SU-DHL-6 (cell line): Measurements from ENCODE around the gene GET4.

ENCODE experiments used
- H2AFZ ChIP-seq: fragments of 200-600 bp; sonication (generic); 2 replicates; pipeline ENCODE4 v1.6.1; 2014; ENCODE audit warnings: low read depth, mild to moderate bottlenecking, moderate library complexity, mixed read lengths, antibody characterized with exemption, low read length; ENCODE audit not compliant: severe bottlenecking
- H3F3A ChIP-seq: fragments of 200-600 bp; shearing (Covaris generic); 2 replicates; pipeline ENCODE4 v1.6.0; 2016; ENCODE audit warnings: antibody characterized with exemption, mild to moderate bottlenecking; ENCODE audit not compliant: insufficient read depth
- H3K27ac ChIP-seq: fragments of 200-600 bp; sonication (generic); 2 replicates; pipeline ENCODE4 v1.5.1; 2016; ENCODE audit warnings: low read depth, mild to moderate bottlenecking, low read length, moderate library complexity, mixed read lengths
- H3K27me3 ChIP-seq: fragments of 200-600 bp; sonication (generic), shearing (Covaris generic); 2 replicates; pipeline ENCODE4 v1.6.0; 2014; ENCODE audit warnings: mild to moderate bottlenecking, low read length
- H3K36me3 ChIP-seq: fragments of 200-600 bp; sonication (generic); 2 replicates; pipeline ENCODE4 v1.6.1; 2014; ENCODE audit warnings: mild to moderate bottlenecking, low read length, mixed read lengths
- H3K4me2 ChIP-seq: fragments of 300-600, 200-600 bp; shearing (Covaris generic), sonication (generic); 2 replicates; pipeline ENCODE4 v1.6.0; 2014; ENCODE audit warnings: low read length, low read depth, mild to moderate bottlenecking; ENCODE audit not compliant: poor library complexity, severe bottlenecking
- H3K4me3 ChIP-seq: fragments of 200-600 bp; sonication (generic); 2 replicates; pipeline ENCODE4 v1.5.1; 2014; ENCODE audit warnings: antibody characterized with exemption, low read length, mild to moderate bottlenecking, mixed read lengths; ENCODE audit not compliant: insufficient read depth, poor library complexity, severe bottlenecking
- H3K79me2 ChIP-seq: fragments of 200-600 bp; sonication (generic); 2 replicates; pipeline ENCODE4 v1.6.1; 2014; ENCODE audit warnings: mild to moderate bottlenecking, low read length, moderate library complexity; ENCODE audit not compliant: insufficient read depth
- H3K9ac ChIP-seq: fragments of 200-600 bp; sonication (generic); 2 replicates; pipeline ENCODE4 v1.7.0; 2014; ENCODE audit warnings: mild to moderate bottlenecking, low read length
- H3K9me2 ChIP-seq: fragments of 200-600 bp; sonication (generic); replicated peaks from 2 replicates; pipeline ENCODE4 v1.6.1; 2014; ENCODE audit warnings: low read length; ENCODE audit not compliant: insufficient read depth
- H3K9me3 ChIP-seq: fragments of 200-600 bp; sonication (generic); 2 replicates; pipeline ENCODE4 v1.6.1; 2014; ENCODE audit warnings: low read length, mixed read lengths; ENCODE audit not compliant: insufficient read depth
- H4K20me1 ChIP-seq: fragments of 200-600 bp; sonication (generic); 2 replicates; pipeline ENCODE4 v1.6.1; 2014; ENCODE audit warnings: low read depth, mild to moderate bottlenecking, antibody characterized with exemption, low read length, moderate library complexity, mixed read lengths
- CTCF ChIP-seq: fragments of 200-600 bp; sonication (generic); IDR thresholded peaks from one replicate; pipeline ENCODE4 v1.5.1; 2017; ENCODE audit warnings: antibody characterized with exemption, mild to moderate bottlenecking, low read length, moderate library complexity; ENCODE audit not compliant: insufficient read depth, poor library complexity, severe bottlenecking
- EZH2phosphoT487 ChIP-seq: fragments of 200-600 bp; sonication (generic), shearing (Covaris generic); conservative IDR thresholded peaks from 2 replicates; pipeline ENCODE4 v1.6.1; 2018; ENCODE audit warnings: mild to moderate bottlenecking, antibody characterized with exemption, low read length, moderate library complexity, mixed read lengths

GET4 gene

GRCh38 chr7:927031-927671 lies 50.8 kb downstream of the GET4 start:
- TF ChIP-seq CTCF (no peak), EZH2phosphoT487 (no peak)
- no peak overlapping the region for H3K4me2 ChIP-seq

GRCh38 chr7:929311-929711 lies 53.0 kb downstream of the GET4 start:
- no peaks in the 10 kb centered on the region for H3K9me2 ChIP-seq
- no peaks in the 10 kb centered on the region for H3K79me2 ChIP-seq
- no peaks in the 10 kb centered on the region for H4K20me1 ChIP-seq
- H3K36me3 ChIP-seq: no peaks in the 10 kb centered on the region
- no peaks in the 10 kb centered on the region for H3K27me3 ChIP-seq
- no peak overlapping the region for H3K27ac ChIP-seq
- no peaks in the 10 kb centered on the region for H3K9me3 ChIP-seq
- no peak for TF ChIP-seq EZH2phosphoT487
- no peak for TF ChIP-seq CTCF
- no peak overlapping the region for H3K9ac ChIP-seq
- no peaks in the 10 kb centered on the region for H3F3A ChIP-seq
- no peak overlapping the region for H2AFZ ChIP-seq
- no peak overlapping the region for H3K4me2 ChIP-seq
- H3K4me3 ChIP-seq: no peak overlapping the region

More at GRCh38 chr7:927031-927671, 50.8 kb downstream of the GET4 start:
- H3K4me3 ChIP-seq: no peak overlapping the region
- H3K27ac ChIP-seq: no peak overlapping the region
- no peaks in the 10 kb centered on the region for H3F3A ChIP-seq
- H3K79me2 ChIP-seq: no peaks in the 10 kb centered on the region
- H3K36me3 ChIP-seq: no peaks in the 10 kb centered on the region
- H4K20me1 ChIP-seq: no peaks in the 10 kb centered on the region
- no peaks in the 10 kb centered on the region for H3K9me3 ChIP-seq
- H3K9ac ChIP-seq: no peak overlapping the region
- no peaks in the 10 kb centered on the region for H3K9me2 ChIP-seq
- H2AFZ ChIP-seq: no peak overlapping the region
- H3K27me3 ChIP-seq: no peaks in the 10 kb centered on the region

GRCh38 chr7:930975-931758 lies 54.8 kb downstream of the GET4 start:
- H3K9me2 ChIP-seq: no peaks in the 10 kb centered on the region
- H3K79me2 ChIP-seq: no peaks in the 10 kb centered on the region
- H4K20me1 ChIP-seq: no peaks in the 10 kb centered on the region
- no peak for TF ChIP-seq CTCF
- H3K4me2 ChIP-seq: no peak overlapping the region
- no peak overlapping the region for H3K4me3 ChIP-seq
- no peaks in the 10 kb centered on the region for H3K9me3 ChIP-seq
- no peak overlapping the region for H3K9ac ChIP-seq
- H3F3A ChIP-seq: no peaks in the 10 kb centered on the region
- H3K27ac ChIP-seq: no peak overlapping the region
- H3K36me3 ChIP-seq: no peaks in the 10 kb centered on the region
- no peaks in the 10 kb centered on the region for H3K27me3 ChIP-seq
- no peak overlapping the region for H2AFZ ChIP-seq
